Thoracic aorta (tissue), 2 donors: ENCODE results near the gene MAPKAPK5. TPM values are rescaled to one million over a fixed set of nuclear protein-coding genes. Genes with fewer than 3 reads are reported as not detected.
"Not testable (repeated sequence)": the region's sequence is repeated elsewhere in the genome, so short reads cannot be mapped to it uniquely, and the experiment has no call there.

Experiments used
- ATAC-seq: fragments of 150-250 bp; one replicate; pipeline ENCODE4 v1.8.0; 2017; ENCODE audit warnings: low read depth; ENCODE audit not compliant: insufficient number of reproducible peaks, low FRiP score
- DNase-seq: peaks from one replicate; pipeline ENCODE4 v3.0.0-alpha.2; 2020; ENCODE audit warnings: low spot score
- H3K27ac ChIP-seq, 2 donors: fragments of 200-600 bp; sonication (generic); 1 replicate in 1 of 2; 2 replicates in 1 of 2; pipeline ENCODE4 v1.5.1; 2016; ENCODE audit warnings: mild to moderate bottlenecking in 2 of 2, moderate library complexity in 2 of 2
- H3K27me3 ChIP-seq: fragments of 200-600 bp; sonication (generic); replicated peaks from 2 replicates; pipeline ENCODE4 v1.6.0; 2016; ENCODE audit warnings: mild to moderate bottlenecking; ENCODE audit not compliant: insufficient read depth
- H3K36me3 ChIP-seq: fragments of 200-600 bp; sonication (generic); one replicate; pipeline ENCODE4 v1.5.1; 2016
- H3K4me1 ChIP-seq, 2 donors: fragments of 200-600 bp; sonication (generic); 1 replicate in 1 of 2; 2 replicates in 1 of 2; pipeline versions ENCODE4 v1.5.1 to v1.6.0; 2016; ENCODE audit warnings: low read depth in 2 of 2, mild to moderate bottlenecking in 1 of 2; ENCODE audit not compliant: control insufficient read depth in 1 of 2
- H3K4me3 ChIP-seq: fragments of 200-600 bp; sonication (generic); 2 replicates; pipeline ENCODE4 v1.5.1; 2016; ENCODE audit warnings: mild to moderate bottlenecking
- H3K9me3 ChIP-seq: fragments of 200-600 bp; sonication (generic); 2 replicates; pipeline ENCODE4 v1.5.1; 2016
- CTCF ChIP-seq: fragments of 200-600 bp; sonication (generic); IDR thresholded peaks from one replicate; pipeline ENCODE4 v1.5.1; 2019; ENCODE audit warnings: antibody characterized with exemption
- total RNA-seq, 2 donors: library from RNA; depleted of rRNA; stranded (reverse); fragments of >200 nt; gene quantifications; one replicate each; pipeline versions ENCODE4 v1.1.0 to v1.2.3, GENCODE V29; 2016

The MAPKAPK5 gene
- total RNA-seq, 2 donors from 2014 or later: 35.7 to 72.2 TPM

GRCh38 chr12:111835531-111836181 is 6.4 kb upstream of the MAPKAPK5 start:
- H3K27ac ChIP-seq, ATAC-seq, H3K4me1 ChIP-seq, H3K9me3 ChIP-seq, H3K27me3 ChIP-seq, H3K4me3 ChIP-seq, DNase-seq, H3K36me3 ChIP-seq: not testable (repeated sequence)

- no peaks in the 10 kb centered on the region for H3K36me3 ChIP-seq
Observed at GRCh38 chr12:111838353-111838752, 3.7 kb upstream of the MAPKAPK5 start.

DNA sequence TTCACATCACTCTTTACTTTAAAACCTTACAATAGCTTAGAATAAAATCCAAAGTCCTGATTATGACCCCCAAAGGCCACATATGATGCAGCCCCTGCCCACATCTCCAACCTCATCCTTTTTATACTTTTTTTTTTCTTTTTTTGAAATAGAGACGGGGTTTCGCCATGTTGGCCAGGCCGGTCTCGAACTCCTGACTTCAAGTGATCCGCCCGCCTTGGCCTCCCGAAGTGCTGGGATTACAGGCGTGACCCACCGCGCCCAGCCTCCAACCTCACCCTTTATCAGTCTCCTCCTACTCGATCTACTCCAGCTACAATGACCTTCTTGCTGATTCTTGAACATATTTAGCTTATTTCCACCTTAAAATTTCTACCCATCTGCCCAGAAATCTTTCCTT is 1.2 kb upstream of the MAPKAPK5 start:
- H3K4me3 ChIP-seq: peak overlapping the region; percentile 94
- no peaks in the 10 kb centered on the region for H3K9me3 ChIP-seq
- H3K4me1 ChIP-seq: peaks cover 24 to 46% of the 10 kb centered on the region in 2 donors
- no peak for TF ChIP-seq CTCF
- DNase-seq (no peak), ATAC-seq (no peak)
- no peaks in the 10 kb centered on the region for H3K27me3 ChIP-seq
- H3K36me3 ChIP-seq: no peaks in the 10 kb centered on the region
- H3K27ac ChIP-seq: peak overlapping the region in 1 of 2 donors; percentile 92

More at GRCh38 chr12:111838353-111838752, 3.7 kb upstream of the MAPKAPK5 start:
- no peak overlapping the region for H3K27ac ChIP-seq
- H3K4me3 ChIP-seq: no peak overlapping the region
- no peaks in the 10 kb centered on the region for H3K27me3 ChIP-seq
- ATAC-seq (no peak), DNase-seq (no peak)
- H3K9me3 ChIP-seq: no peaks in the 10 kb centered on the region
- TF ChIP-seq CTCF: no peak
- peaks cover 16 to 23% of the 10 kb centered on the region in 2 donors for H3K4me1 ChIP-seq

DNA sequence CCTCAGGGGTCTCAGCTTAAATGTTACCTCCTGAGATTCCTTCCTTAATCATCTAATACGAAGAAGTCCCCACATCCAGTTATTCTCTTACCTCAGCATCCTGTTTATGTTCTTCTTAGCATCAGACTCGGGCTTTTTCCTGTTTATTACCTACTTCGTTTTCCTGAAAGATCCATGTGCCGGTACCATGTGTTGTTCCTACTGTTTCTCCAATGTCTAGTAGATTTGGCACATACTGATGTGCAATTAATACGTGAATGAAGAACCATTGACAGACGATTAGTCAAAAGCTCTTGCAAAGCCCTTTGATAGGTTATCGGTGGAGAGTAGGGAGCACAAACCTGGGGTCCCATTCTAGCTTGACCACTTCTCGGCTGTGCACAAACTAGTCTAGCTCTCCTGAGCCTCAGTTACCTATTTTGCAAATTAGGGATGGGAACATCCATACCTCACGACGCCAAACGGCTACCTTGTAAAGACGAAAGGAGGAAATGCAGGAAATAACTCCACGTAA is 735 bp upstream of the MAPKAPK5 start:
- ATAC-seq (peak; percentile 21), DNase-seq (no peak)
- no peak for TF ChIP-seq CTCF
- Histone ChIP-seq H3K4me3 (peak overlapping the region; percentile 94), H3K27ac (peak overlapping the region; percentile 92 to 93), H3K4me1 (peaks cover 24 to 49% of the 10 kb centered on the region in 2 donors), H3K9me3 (no peaks in the 10 kb centered on the region), H3K27me3 (no peaks in the 10 kb centered on the region), H3K36me3 (no peaks in the 10 kb centered on the region)

GRCh38 chr12:111842556-111843396 is 748 bp downstream of the MAPKAPK5 start:
- Histone ChIP-seq H3K27me3 (no peaks in the 10 kb centered on the region), H3K9me3 (no peaks in the 10 kb centered on the region), H3K36me3 (no peaks in the 10 kb centered on the region), H3K4me1 (peaks cover 24 to 49% of the 10 kb centered on the region in 2 donors), H3K4me3 (peak overlapping the region; percentile 94), H3K27ac (peak overlapping the region; percentile 92 to 93)
- no peak for ATAC-seq
- no peak for DNase-seq
- no peak for TF ChIP-seq CTCF
